SK-N-MC (cell line): Measurements from ENCODE around the gene GPR50.

ENCODE experiments used
- DNase-seq: peaks from one replicate; pipeline ENCODE4 v3.0.0-alpha.2; 2011; ENCODE audit warnings: low read depth, low spot score
- H3K27ac ChIP-seq: fragments of 200-600 bp; sonication (generic); 2 replicates; pipeline ENCODE4 v1.5.1; 2016; ENCODE audit warnings: mixed run types
- H3K36me3 ChIP-seq: fragments of 200-600 bp; sonication (generic); 2 replicates; pipeline ENCODE4 v1.6.1; 2017; ENCODE audit warnings: antibody characterized with exemption, low read length, mixed read lengths; ENCODE audit not compliant: insufficient read depth
- H3K4me3 ChIP-seq: fragments of 200-600 bp; sonication (generic); 2 replicates; pipeline ENCODE4 v1.5.1; 2016
- H3K9ac ChIP-seq: fragments of 200-600 bp; sonication (generic); 2 replicates; pipeline ENCODE4 v1.8.0; 2017; ENCODE audit warnings: mixed run types, mixed read lengths; ENCODE audit not compliant: insufficient read length
- H3K9me3 ChIP-seq: fragments of 200-600 bp; sonication (generic); 2 replicates; pipeline ENCODE4 v1.6.1; 2017; ENCODE audit warnings: low read depth, mild to moderate bottlenecking, antibody characterized with exemption, low read length, moderate library complexity, mixed read lengths
- EZH2 ChIP-seq: fragments of 200-600 bp; sonication (generic); IDR thresholded peaks from one replicate; pipeline ENCODE4 v1.6.1; 2017; ENCODE audit warnings: antibody characterized with exemption
- FOXP2 ChIP-seq: optimal IDR thresholded peaks from 2 replicates; pipeline ENCODE3; 2011; ENCODE audit warnings: mild to moderate bottlenecking, moderate library complexity; ENCODE audit not compliant: insufficient read depth; ENCODE audit errors: extremely low read length, control extremely low read depth
- POLR2AphosphoS5 ChIP-seq: IDR thresholded peaks from 2 replicates; pipeline ENCODE4 v1.6.1; 2012; ENCODE audit warnings: mild to moderate bottlenecking, low read depth, low read length, borderline replicate concordance

Gene GPR50

DNA sequence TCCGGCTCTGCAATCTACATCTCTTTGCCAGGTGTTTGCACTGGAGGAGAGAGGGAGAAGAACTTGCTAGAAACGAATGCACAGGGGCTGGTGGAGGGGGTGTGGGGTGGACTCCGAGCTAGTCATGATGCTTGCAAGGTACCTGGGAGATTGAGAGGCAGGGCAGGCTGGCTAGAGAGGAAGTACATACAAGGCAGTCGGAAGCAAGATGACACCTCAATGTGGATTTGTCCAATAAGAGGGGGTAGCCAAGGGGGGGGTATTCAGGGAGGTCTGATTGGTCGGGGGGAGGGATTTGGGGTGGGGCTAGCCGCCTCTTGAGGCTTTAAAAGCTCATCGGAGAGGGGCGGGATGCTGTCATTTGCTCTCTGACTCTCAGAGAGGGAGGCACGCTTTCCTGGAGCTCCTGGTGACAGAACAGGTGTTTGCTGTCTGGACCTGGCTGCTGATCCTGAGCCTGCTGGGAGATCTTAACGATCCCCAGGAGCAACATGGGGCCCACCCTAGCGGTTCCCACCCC is at the start of gene GPR50:
TSS of gene GPR50 (plus strand) at position 354 of the 520 bp plus-strand sequence. CDS start at position 492, 138 bp downstream.
- Histone ChIP-seq H3K9ac (no peak within 1 kb of the TSS), H3K9me3 (no peaks in the 10 kb centered on the region), H3K4me3 (no peak within 1 kb of the TSS), H3K36me3 (no peaks in the 10 kb centered on the region), H3K27ac (no peak within 1 kb of the TSS)
- DNase-seq: no peak
- no peak for TF ChIP-seq FOXP2
- TF ChIP-seq POLR2AphosphoS5: no peak
- no peak for TF ChIP-seq EZH2

- Histone ChIP-seq H3K9ac (no peak overlapping the region), H3K4me3 (no peak overlapping the region), H3K36me3 (no peaks in the 10 kb centered on the region), H3K27ac (no peak overlapping the region), H3K9me3 (no peaks in the 10 kb centered on the region)
- no peak for TF ChIP-seq FOXP2
- TF ChIP-seq POLR2AphosphoS5: no peak
- DNase-seq: no peak
Measured at GRCh38 chrX:151132531-151132930, 43.9 kb upstream of the GPR50 start.

DNA sequence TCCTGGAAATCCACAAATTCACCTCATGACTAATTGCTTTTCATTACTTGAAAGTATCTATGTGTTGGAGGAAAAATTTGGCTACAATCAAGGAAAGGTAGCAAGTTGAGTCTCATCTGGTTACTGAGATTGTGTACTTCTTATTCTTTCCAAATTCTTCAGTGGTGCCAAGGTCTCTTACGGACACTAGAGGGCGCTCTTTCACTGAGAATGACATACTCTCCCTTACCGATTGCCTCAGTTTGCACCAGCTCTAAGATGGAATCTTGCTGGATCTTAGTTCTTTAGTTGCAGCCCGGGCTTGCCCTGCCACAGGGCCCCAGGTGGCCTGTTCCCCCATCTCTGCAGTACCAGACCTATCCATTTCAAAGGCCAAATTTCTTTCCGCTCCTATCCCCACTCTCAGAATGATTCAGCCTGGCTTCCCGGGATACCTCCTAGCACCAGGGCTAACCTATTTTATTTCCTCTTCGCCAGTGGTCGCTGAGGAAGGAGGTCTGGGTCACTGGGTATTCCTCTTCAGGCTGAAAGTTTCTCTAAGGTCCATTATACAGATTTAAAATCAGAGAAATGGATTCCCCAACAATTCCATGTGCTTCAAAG is 24.6 kb upstream of the GPR50 start:
- H3K9me3 ChIP-seq: no peaks in the 10 kb centered on the region
- no peak overlapping the region for H3K4me3 ChIP-seq
- no peak overlapping the region for H3K9ac ChIP-seq
- TF ChIP-seq FOXP2 (no peak), POLR2AphosphoS5 (no peak), EZH2 (no peak)
- H3K27ac ChIP-seq: no peak overlapping the region
- H3K36me3 ChIP-seq: no peaks in the 10 kb centered on the region
- peak; percentile 32 for DNase-seq

DNA sequence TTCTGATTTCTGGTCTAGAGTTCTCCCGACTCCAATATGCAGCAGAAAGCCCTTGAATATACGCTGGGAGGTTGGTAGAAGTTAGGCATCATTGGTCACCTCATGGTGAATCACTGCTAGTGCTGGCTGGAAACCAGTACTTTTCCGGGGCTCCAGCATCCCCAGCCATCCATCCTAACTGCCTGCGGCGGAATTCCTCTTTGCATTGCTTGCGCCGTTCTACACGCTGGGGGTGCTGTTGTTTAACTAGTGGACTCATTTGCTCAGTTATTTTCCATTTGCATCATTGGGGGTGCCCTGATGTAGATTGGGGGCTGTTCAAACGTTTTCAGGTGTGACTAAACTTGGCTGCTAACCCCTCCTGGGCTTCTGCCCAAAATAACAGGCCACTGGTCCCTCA is 23.3 kb upstream of the GPR50 start:
- no peak for DNase-seq
- Histone ChIP-seq H3K9me3 (no peaks in the 10 kb centered on the region), H3K36me3 (no peaks in the 10 kb centered on the region), H3K27ac (no peak overlapping the region), H3K9ac (no peak overlapping the region), H3K4me3 (no peak overlapping the region)
- TF ChIP-seq FOXP2 (no peak), POLR2AphosphoS5 (no peak), EZH2 (no peak)

- Histone ChIP-seq H3K36me3 (no peaks in the 10 kb centered on the region), H3K9ac (no peak overlapping the region), H3K27ac (no peak overlapping the region), H3K4me3 (no peak overlapping the region), H3K9me3 (no peaks in the 10 kb centered on the region)
- no peak for DNase-seq
- TF ChIP-seq POLR2AphosphoS5: no peak
- no peak for TF ChIP-seq FOXP2
- no peak for TF ChIP-seq EZH2
Measured at GRCh38 chrX:151153667-151154066, 22.7 kb upstream of the GPR50 start.

- Histone ChIP-seq H3K9ac (no peak overlapping the region), H3K4me3 (no peak overlapping the region), H3K9me3 (no peaks in the 10 kb centered on the region), H3K27ac (no peak overlapping the region), H3K36me3 (no peaks in the 10 kb centered on the region)
- no peak for TF ChIP-seq FOXP2
- TF ChIP-seq EZH2: no peak
- TF ChIP-seq POLR2AphosphoS5: no peak
- DNase-seq: no peak
Measured at GRCh38 chrX:151155234-151155633, 21.1 kb upstream of the GPR50 start.

- H3K4me3 ChIP-seq: no peak overlapping the region
- H3K9me3 ChIP-seq: no peaks in the 10 kb centered on the region
- no peak overlapping the region for H3K27ac ChIP-seq
- no peak overlapping the region for H3K9ac ChIP-seq
- DNase-seq: no peak
- no peaks in the 10 kb centered on the region for H3K36me3 ChIP-seq
- TF ChIP-seq POLR2AphosphoS5 (no peak), EZH2 (no peak), FOXP2 (no peak)
Measured at GRCh38 chrX:151161690-151162089, 14.7 kb upstream of the GPR50 start.

GRCh38 chrX:151167791-151168345 is 8.5 kb upstream of the GPR50 start:
- Histone ChIP-seq H3K27ac (no peak overlapping the region), H3K9me3 (no peaks in the 10 kb centered on the region), H3K9ac (no peak overlapping the region), H3K4me3 (no peak overlapping the region), H3K36me3 (no peaks in the 10 kb centered on the region)
- no peak for DNase-seq
- TF ChIP-seq POLR2AphosphoS5 (no peak), FOXP2 (no peak), EZH2 (no peak)
